Stomach (tissue), 9 donors: ENCODE data around the gene SPN. TPM values are rescaled to one million over a fixed set of nuclear protein-coding genes. Genes with fewer than 3 reads are reported as not detected.
"Not testable (repeated sequence)": the region's sequence is repeated elsewhere in the genome, so short reads cannot be mapped to it uniquely, and the experiment has no call there.

Experiments
- DNase-seq, 2 donors: peaks; one replicate each; pipeline versions ENCODE4 v3.0.0 to v3.0.0-alpha.2; 2013 to 2019
- H3K27ac ChIP-seq, 5 donors: fragments of 200-600 bp in 4 of 5; sonication (generic) in 4 of 5; one replicate each; pipeline ENCODE4 v1.5.1; 2013 to 2019; ENCODE audit warnings: mild to moderate bottlenecking in 1 of 5, moderate library complexity in 1 of 5
- H3K27me3 ChIP-seq, 3 donors: fragments of 200-600 bp; sonication (generic); one replicate each; pipeline ENCODE4 v1.5.1; 2017 to 2019; ENCODE audit warnings: mixed run types in 1 of 3
- H3K36me3 ChIP-seq, 4 donors: fragments of 200-600 bp; sonication (generic); 1 replicate in 3 of 4; 2 replicates in 1 of 4; pipeline ENCODE4 v1.5.1; 2016 to 2019
- H3K4me1 ChIP-seq, 4 donors: fragments of 200-600 bp; sonication (generic); one replicate each; pipeline ENCODE4 v1.5.1; 2016 to 2019
- H3K4me3 ChIP-seq, 4 donors: fragments of 200-600 bp; sonication (generic) in 3 of 4; one replicate each; pipeline ENCODE4 v1.5.1; 2016 to 2019; ENCODE audit warnings: mild to moderate bottlenecking in 1 of 4
- H3K9me3 ChIP-seq, 4 donors: fragments of 200-600 bp; sonication (generic); one replicate each; pipeline ENCODE4 v1.5.1; 2016 to 2019
- EP300 ChIP-seq: sonication (generic); formaldehyde crosslinking; IDR thresholded peaks from one replicate; pipeline ENCODE4 v1.6.1; 2017; ENCODE audit warnings: antibody characterized with exemption
- POLR2A ChIP-seq, 4 donors: fragments of 450-650 bp; IDR thresholded peaks; one replicate each; pipeline ENCODE4 v1.6.1; 2016; ENCODE audit warnings: antibody characterized with exemption in 4 of 4, control low read depth in 2 of 4, mild to moderate bottlenecking in 1 of 4, moderate library complexity in 1 of 4
- POLR2AphosphoS5 ChIP-seq, 3 donors: sonication (generic); formaldehyde crosslinking; IDR thresholded peaks; one replicate each; pipeline ENCODE4 v1.6.1; 2016; ENCODE audit warnings: antibody characterized with exemption in 3 of 3
- WGBS, 5 donors: extraction: QIAGEN DNeasy Blood & Tissue Kit in 3 of 5; methylation state at CpG; one replicate each; pipeline versions ENCODE4 v1.1.5 to v1.1.7; 2013 to 2018; 5-methylcytosine and 5-hydroxymethylcytosine counted together
- intact Hi-C: fragments of 100-400 bp; cut with DNase I; formaldehyde crosslinking; loops from one replicate; pipeline ENCODE4 v1.15.1; 2023; ENCODE audit warnings: low total_unique reads
- polyA plus RNA-seq, 3 donors: library from polyadenylated mRNA; stranded (reverse); fragments of 200-250 nt; gene quantifications; one replicate each; pipeline ENCODE4 v1.2.3, GENCODE V29; 2013
- total RNA-seq, 5 donors: library from RNA; depleted of rRNA; stranded (reverse); fragments of >200 nt; gene quantifications; one replicate each; pipeline versions ENCODE4 v1.1.0 to v1.2.3, GENCODE V29; 2014 to 2016
- TF ChIP-seq, protein P1 (sequence below), 7 experiments: fragments of 450-650 bp in 4 of 7; fragments of 200-600 bp in 3 of 7; sonication (generic) in 3 of 7; IDR thresholded peaks; one replicate each; pipeline ENCODE4 v1.5.1; 2016 to 2019; ENCODE audit warnings: antibody characterized with exemption in 7 of 7, control low read depth in 2 of 7, mild to moderate bottlenecking in 1 of 7
- donor health status: healthy with polysubstance abuse.
- donor health status: Bipolar disorder and iron deficiency.
- donor health status: healthy.

The SPN gene
- total and polyA plus RNA-seq, 8 donors: 0.68 to 20.1 (median 1.9) TPM

- Histone ChIP-seq H3K27ac (peak overlapping the region in 2 of 5 donors; percentile 37 to 38), H3K36me3 (no peaks in the 10 kb centered on the region), H3K4me1 (peaks cover 0 to 40% (median 17%) of the 10 kb centered on the region in 4 donors), H3K4me3 (peak overlapping the region in 2 of 4 donors; percentile 41 to 43), H3K27me3 (peaks cover 0 to 17% (median 0%) of the 10 kb centered on the region in 3 donors), H3K9me3 (no peaks in the 10 kb centered on the region)
- intact Hi-C loops: no loop called here
- no peak for DNase-seq
- TF ChIP-seq, protein P1, sequence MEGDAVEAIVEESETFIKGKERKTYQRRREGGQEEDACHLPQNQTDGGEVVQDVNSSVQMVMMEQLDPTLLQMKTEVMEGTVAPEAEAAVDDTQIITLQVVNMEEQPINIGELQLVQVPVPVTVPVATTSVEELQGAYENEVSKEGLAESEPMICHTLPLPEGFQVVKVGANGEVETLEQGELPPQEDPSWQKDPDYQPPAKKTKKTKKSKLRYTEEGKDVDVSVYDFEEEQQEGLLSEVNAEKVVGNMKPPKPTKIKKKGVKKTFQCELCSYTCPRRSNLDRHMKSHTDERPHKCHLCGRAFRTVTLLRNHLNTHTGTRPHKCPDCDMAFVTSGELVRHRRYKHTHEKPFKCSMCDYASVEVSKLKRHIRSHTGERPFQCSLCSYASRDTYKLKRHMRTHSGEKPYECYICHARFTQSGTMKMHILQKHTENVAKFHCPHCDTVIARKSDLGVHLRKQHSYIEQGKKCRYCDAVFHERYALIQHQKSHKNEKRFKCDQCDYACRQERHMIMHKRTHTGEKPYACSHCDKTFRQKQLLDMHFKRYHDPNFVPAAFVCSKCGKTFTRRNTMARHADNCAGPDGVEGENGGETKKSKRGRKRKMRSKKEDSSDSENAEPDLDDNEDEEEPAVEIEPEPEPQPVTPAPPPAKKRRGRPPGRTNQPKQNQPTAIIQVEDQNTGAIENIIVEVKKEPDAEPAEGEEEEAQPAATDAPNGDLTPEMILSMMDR (IDR thresholded peaks at IDR 0.05): no peak
- no peak for TF ChIP-seq POLR2A (IDR thresholded peaks at IDR 0.05)
- TF ChIP-seq POLR2AphosphoS5 (IDR thresholded peaks at IDR 0.05): no peak
- no peak for TF ChIP-seq EP300
- 52 to 66% (median 56%) methylated on average over 14 to 15 of the region's 15 CpGs for WGBS, 5 donors
Observed at GRCh38 chr16:29665294-29666077, 2.4 kb downstream of the SPN start.

DNA sequence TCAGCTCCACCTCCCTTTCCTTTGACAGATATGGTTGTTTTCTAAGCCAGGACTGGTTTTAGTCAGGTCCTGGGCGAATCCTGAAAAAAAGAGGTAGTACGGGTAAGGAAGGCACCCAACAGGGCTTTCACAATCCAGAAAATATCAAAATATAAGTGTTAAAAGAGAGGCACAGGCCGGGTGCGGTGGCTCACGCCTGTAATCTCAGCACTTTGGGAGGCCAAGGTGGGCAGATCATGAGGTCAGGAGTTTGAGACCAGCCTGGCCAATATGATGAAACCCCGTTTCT is 4.2 kb downstream of the SPN start:
- Histone ChIP-seq H3K27me3 (peaks cover 0 to 17% (median 0%) of the 10 kb centered on the region in 3 donors), H3K27ac (peak overlapping the region in 1 of 5 donors; percentile 46)
- 75 to 91% (median 88%) methylated on average over 6 of the region's 6 CpGs for WGBS, 5 donors

GRCh38 chr16:29667755-29668154 is 4.7 kb downstream of the SPN start:
- no peak overlapping the region for H3K4me3 ChIP-seq
- 93 to 98% (median 97%) methylated on average over 12 of the region's 12 CpGs for WGBS, 5 donors
- H3K9me3 ChIP-seq: no peaks in the 10 kb centered on the region
- TF ChIP-seq, protein P1 (IDR thresholded peaks at IDR 0.05): no peak
- no peak for TF ChIP-seq EP300
- no peak for TF ChIP-seq POLR2AphosphoS5 (IDR thresholded peaks at IDR 0.05)
- no peak for TF ChIP-seq POLR2A (IDR thresholded peaks at IDR 0.05)
- H3K27ac ChIP-seq: no peak overlapping the region
- H3K27me3 ChIP-seq: peaks cover 0 to 17% (median 0%) of the 10 kb centered on the region in 3 donors
- H3K4me1 ChIP-seq: peaks cover 0 to 40% (median 16%) of the 10 kb centered on the region in 4 donors
- no peak for DNase-seq
- H3K36me3 ChIP-seq: no peaks in the 10 kb centered on the region
- intact Hi-C loops: no loop called here

More for the DNA sequence above, 4.2 kb downstream of the SPN start:
- H3K36me3 ChIP-seq, H3K9me3 ChIP-seq, H3K4me3 ChIP-seq, DNase-seq, intact Hi-C loops: not testable (repeated sequence)
- H3K4me1 ChIP-seq: peaks cover 0 to 40% (median 17%) of the 10 kb centered on the region in 4 donors

DNA sequence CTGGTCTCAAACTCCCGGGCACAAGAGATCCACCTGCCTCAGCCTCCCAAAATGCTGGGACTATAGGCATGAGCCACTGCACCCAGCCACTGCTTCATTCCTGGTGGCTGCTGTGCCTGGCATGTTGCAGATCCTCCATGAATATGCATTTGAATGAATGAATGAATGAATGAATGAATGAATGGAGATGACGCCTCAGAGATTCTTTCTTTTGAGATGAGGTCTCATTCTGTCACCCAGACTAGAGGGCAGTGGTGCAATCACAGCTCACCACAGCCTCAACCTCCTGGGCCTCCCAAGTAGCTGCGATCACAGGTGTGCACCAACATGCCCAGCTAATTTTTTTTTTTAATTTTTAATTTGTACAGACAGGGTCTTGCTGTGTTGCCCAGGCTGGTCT is 5.2 kb downstream of the SPN start:
- intact Hi-C loops: no loop called here
- Histone ChIP-seq H3K4me1 (peaks cover 0 to 40% (median 14%) of the 10 kb centered on the region in 4 donors), H3K27me3 (peaks cover 0 to 14% (median 0%) of the 10 kb centered on the region in 3 donors), H3K36me3 (no peaks in the 10 kb centered on the region), H3K4me3 (no peak overlapping the region), H3K9me3 (no peaks in the 10 kb centered on the region), H3K27ac (no peak overlapping the region)
- 86 to 96% (median 92%) methylated on average over 3 of the region's 3 CpGs for WGBS, 5 donors
- TF ChIP-seq, protein P1 (IDR thresholded peaks at IDR 0.05): no peak
- no peak for TF ChIP-seq POLR2AphosphoS5 (IDR thresholded peaks at IDR 0.05)
- no peak for TF ChIP-seq EP300
- no peak for TF ChIP-seq POLR2A (IDR thresholded peaks at IDR 0.05)
- no peak for DNase-seq

DNA sequence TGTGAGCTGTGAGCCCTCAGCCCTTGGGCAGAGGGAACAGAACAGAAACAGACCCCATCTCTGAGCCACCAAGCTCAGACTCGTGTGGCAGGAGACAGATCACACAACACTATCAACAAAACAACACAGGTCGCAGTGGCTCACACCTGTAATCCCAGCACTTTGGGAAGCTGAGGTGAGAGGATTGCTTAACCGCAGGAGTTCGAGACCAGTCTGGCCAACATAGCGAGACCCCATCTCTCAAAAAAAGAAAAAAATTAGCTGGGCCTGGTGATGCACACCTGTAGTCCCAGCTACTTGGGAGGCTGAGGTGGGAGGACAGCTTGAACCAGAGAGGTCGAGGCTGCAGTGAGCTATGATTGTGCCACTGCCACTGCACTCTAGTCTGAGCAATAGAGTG is 10.5 kb downstream of the SPN start:
- H3K27me3 ChIP-seq: no peaks in the 10 kb centered on the region
- H3K4me3 ChIP-seq: no peak overlapping the region
- no peak for DNase-seq
- H3K4me1 ChIP-seq: peaks cover 0 to 8% (median 3%) of the 10 kb centered on the region in 4 donors
- no peaks in the 10 kb centered on the region for H3K9me3 ChIP-seq
- no peak overlapping the region for H3K27ac ChIP-seq
- no peak for TF ChIP-seq EP300
- TF ChIP-seq, protein P1 (IDR thresholded peaks at IDR 0.05): no peak
- no peak for TF ChIP-seq POLR2A (IDR thresholded peaks at IDR 0.05)
- no peak for TF ChIP-seq POLR2AphosphoS5 (IDR thresholded peaks at IDR 0.05)
- intact Hi-C loops: no loop called here
- no peaks in the 10 kb centered on the region for H3K36me3 ChIP-seq
- 88 to 94% (median 89%) methylated on average over 6 of the region's 6 CpGs for WGBS, 5 donors
